ENCODE measurements around the gene MTO1.
"Not testable (repeated sequence)": the region's sequence is repeated elsewhere in the genome, so short reads cannot be mapped to it uniquely, and the experiment has no call there.

The MTO1 gene

GRCh38 chr6:73525546-73526330 is 64.2 kb downstream of the MTO1 start:
- no peak for DNase-seq (ENCODE audit: low read depth in 2 of 2)

GRCh38 chr6:73528897-73529296 is 67.4 kb downstream of the MTO1 start:
- DNase-seq (ENCODE audit: low read depth in 2 of 2), result no peak

DNA sequence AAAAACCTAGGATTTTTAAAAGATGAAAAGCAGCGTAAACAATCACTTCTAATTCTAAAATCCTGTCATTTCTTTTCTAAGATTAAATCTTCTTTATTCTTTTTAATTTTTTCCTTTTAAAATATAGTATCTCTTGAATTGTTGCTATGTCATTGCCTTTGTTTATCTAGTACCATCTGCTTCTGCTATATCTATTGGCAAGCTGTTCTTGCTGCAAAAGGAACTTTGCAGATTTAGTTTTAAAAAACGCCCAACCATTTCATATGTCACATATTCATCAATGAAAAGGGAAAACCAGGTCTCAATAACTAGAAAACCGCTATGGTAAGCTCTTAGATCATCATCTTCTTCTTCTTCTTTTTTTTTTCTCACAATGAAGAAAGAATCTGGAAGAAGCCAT is 70.8 kb downstream of the MTO1 start:
- DNase-seq (ENCODE audit: low read depth in 2 of 2), result no peak

DNA sequence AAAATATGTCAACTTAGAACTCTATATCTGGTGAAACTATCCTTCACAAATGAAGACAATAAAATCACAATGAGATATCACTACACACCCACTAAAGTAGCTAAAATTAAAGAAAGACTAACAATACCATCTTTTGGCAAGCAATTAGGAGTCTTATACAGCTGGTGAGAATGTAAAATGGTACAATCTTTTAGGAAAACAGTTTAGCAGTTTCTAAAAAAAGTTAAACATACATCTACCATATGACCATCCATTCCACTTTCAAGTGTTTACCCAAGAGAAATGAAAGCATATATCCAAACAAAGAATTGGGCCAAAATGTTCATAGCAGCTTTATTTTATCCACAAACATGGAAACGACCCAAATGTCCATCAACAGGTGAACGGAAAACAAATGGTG is 73.1 kb downstream of the MTO1 start:
- no peak for DNase-seq (ENCODE audit: low read depth in 2 of 2)

DNA sequence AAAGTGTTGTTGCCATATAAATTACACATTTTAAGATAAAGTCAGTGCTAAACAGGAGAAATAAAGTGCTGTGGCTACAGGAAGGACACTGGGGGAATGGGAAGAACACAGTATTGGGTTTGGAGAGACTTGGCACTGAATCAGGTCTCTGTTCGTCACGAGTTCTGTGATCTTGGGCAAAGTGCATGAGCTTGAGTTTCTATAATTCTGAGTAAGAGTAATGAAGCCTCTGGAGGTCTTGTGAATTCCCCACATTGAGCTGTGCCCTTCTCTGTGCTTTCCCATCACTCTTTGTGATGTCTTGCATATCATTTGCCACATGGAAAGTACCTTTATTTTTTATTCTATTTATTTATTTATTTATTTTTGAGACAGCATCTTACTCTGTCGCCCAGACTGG is 76.1 kb downstream of the MTO1 start:
- no peak for DNase-seq (ENCODE audit: low read depth in 2 of 2)

GRCh38 chr6:73538116-73538779 is 76.7 kb downstream of the MTO1 start:
- no peak for DNase-seq (ENCODE audit: low read depth in 2 of 2)

DNA sequence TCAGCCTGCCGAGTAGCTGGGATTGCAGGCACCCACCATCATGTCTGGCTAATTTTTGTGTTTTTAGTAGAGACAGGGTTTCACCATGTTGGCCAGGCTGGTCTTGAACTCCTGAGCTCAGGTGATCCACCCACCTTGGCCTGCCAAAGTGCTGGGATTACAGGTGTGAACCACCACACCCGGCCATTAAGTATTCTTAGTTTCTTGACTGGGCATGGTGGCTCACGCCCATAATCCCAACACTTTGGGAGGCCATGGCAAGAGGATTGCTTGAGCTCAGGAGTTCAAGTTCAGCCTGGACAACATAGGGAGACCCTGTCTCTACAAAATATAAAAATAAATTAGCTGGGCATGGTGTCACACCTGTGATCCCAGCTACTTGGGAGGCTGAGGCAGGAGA is 80.9 kb downstream of the MTO1 start:
- not testable (repeated sequence) for DNase-seq (ENCODE audit: low read depth in 2 of 2)

DNA sequence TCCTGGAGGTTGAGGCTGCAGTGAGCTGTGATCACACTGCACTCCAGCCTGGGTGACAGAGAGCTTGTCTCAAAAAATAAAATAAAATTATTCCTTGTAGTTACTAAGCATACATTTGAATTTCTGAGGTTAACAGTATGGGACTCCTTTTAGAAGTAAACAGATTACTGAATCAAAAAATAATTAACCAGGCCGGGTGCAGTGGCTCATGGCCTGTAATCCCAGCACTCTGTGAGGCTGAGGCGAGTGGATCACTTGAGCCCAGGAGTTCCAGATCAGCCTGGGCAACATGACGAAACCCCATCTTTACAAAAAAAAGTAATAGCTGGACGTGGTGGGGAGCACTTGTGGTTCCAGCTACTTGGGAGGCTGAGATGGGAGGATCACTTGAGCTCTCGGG is 81.4 kb downstream of the MTO1 start:
- no peak for DNase-seq (ENCODE audit: low read depth in 2 of 2)

DNA sequence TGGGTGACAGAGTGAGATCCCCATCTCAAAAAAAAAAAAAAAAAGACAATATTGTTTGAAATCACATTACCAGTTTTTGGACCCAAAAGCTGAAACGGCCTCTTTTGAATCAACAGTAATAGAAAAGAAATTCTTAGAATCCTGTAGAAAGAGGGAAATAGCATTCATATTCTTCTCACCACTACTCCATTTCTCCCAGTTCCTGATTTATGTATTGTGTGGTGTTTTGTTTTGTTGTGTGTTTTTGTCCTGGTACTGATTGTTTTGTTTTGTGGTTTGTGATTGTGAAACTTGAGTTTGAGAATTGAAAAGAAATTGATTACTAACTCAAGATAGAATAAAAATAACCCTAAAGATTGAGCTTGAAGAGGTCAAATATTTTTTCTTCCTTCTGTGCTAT is 85.5 kb downstream of the MTO1 start:
- DNase-seq (ENCODE audit: low read depth in 2 of 2), result no peak

DNA sequence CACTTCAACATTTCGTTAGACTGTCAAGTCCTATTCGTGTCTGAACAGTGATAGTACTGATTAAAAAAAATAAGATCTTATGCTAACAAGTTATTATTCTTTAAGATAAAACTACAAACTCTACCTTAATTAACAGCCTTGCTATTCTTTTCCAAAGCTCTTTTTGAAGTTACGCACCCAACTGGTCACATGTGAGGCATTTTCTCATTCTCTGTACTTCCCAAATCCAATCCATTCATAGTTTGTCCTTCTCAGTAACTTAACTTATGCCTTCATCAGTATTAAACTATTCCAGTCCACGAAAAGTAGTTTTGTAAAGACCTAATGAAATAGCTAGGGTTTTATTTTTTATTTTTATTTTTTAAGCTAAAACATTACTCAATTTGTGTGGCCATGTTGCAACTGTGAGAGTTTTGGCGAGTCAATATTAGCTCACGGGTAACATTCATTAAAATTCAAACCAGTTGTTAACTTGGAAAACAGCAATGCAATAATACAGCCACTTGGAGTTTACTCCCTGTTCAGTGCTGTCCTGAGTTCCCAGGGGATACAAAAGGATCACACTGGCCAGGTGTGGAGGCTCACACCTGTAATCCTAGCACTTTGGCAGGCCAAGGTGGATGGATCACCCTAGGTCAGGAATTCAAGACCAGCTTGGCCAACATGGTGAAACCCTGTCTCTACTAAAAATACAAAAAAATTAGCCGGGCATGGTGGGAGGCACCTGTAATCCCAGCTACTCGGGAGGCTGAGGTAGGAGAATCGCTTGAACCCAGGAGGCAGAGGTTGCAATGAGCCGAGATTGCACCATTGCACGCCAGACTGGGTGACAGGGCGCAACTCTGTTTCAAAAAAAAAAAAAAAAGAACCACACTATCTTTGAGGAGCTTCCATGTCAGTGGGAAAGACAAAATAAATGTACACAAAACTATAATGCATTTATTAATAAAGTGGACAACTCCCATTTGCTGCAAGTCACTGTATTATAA is 87.2 kb downstream of the MTO1 start:
- no peak for DNase-seq (ENCODE audit: low read depth in 2 of 2)

DNA sequence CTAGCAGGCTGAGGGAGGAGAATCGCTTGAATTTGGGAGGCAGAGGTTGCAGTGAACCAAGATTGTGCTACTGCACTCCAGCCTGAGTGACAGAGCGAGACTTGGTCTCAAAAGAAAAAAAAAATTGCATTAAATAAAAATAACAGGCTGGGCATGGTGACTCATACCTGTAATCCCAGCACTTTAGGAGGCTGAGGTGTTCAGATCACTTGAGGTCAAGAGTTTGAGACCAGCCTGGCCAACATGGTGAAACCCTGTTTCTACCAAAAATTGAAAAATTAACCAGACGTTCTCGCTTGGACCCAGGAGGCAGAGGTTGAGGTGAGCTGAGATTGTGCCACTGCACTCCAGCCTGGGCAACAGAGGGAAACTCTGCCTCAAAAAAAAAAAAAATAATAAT is 89.6 kb downstream of the MTO1 start:
- not testable (repeated sequence) for DNase-seq (ENCODE audit: low read depth in 2 of 2)

- not testable (repeated sequence) for DNase-seq (ENCODE audit: low read depth in 2 of 2)
These were observed 93.9 kb downstream of the MTO1 start for GRCh38 chr6:73555380-73555949.

- DNase-seq (ENCODE audit: low read depth in 2 of 2), result no peak
These were observed 95.3 kb downstream of the MTO1 start for GRCh38 chr6:73556836-73557235.
